GM23338 (cell line): Measurements from ENCODE around the gene IZUMO1R. TPM values are rescaled to one million over a fixed set of nuclear protein-coding genes. Genes with fewer than 3 reads are reported as not detected.

Experiments used
- ATAC-seq: fragments of 200-7000 bp; cut with Tn5 transposase; 3 replicates; pipeline ENCODE4 v1.9.1; 2020
- DNase-seq: peaks from one replicate; pipeline ENCODE4 v3.0.0-alpha.2; 2015; ENCODE audit warnings: low spot score
- H2AFZ ChIP-seq: fragments of 200-600 bp; sonication (generic); 2 replicates; pipeline ENCODE4 v1.8.0; 2016; ENCODE audit warnings: antibody characterized with exemption, mild to moderate bottlenecking, moderate library complexity
- H3F3A ChIP-seq: fragments of 200-600 bp; sonication (generic); replicated peaks from 2 replicates; pipeline ENCODE4 v1.8.0; 2017; ENCODE audit warnings: antibody characterized with exemption, mixed run types, low read depth
- H3K27ac ChIP-seq: fragments of 200-600 bp; sonication (generic); 2 replicates; pipeline ENCODE4 v1.6.1; 2016; ENCODE audit warnings: low read depth
- H3K27me3 ChIP-seq: fragments of 200-600 bp; sonication (generic); 2 replicates; pipeline ENCODE4 v1.8.0; 2016; ENCODE audit warnings: mild to moderate bottlenecking, mixed run types, moderate library complexity; ENCODE audit not compliant: insufficient read depth
- H3K36me3 ChIP-seq: fragments of 200-600 bp; sonication (generic); 2 replicates; pipeline ENCODE4 v1.8.0; 2016; ENCODE audit warnings: mild to moderate bottlenecking; ENCODE audit not compliant: insufficient read depth
- H3K4me1 ChIP-seq: fragments of 200-600 bp; sonication (generic); 2 replicates; pipeline ENCODE4 v1.8.0; 2016; ENCODE audit warnings: mild to moderate bottlenecking, moderate library complexity; ENCODE audit not compliant: insufficient read depth
- H3K4me2 ChIP-seq: fragments of 200-600 bp; sonication (generic); 2 replicates; pipeline ENCODE4 v1.7.1; 2017; ENCODE audit warnings: mixed run types
- H3K4me3 ChIP-seq: fragments of 200-600 bp; sonication (generic); 2 replicates; pipeline ENCODE4 v1.6.1; 2016; ENCODE audit warnings: mixed run types
- H3K79me2 ChIP-seq: fragments of 200-600 bp; sonication (generic); replicated peaks from 2 replicates; pipeline ENCODE4 v1.8.0; 2017; ENCODE audit warnings: mild to moderate bottlenecking; ENCODE audit not compliant: insufficient read depth
- H3K9me2 ChIP-seq: fragments of 200-600 bp; sonication (generic); 2 replicates; pipeline ENCODE4 v1.8.0; 2017; ENCODE audit not compliant: insufficient read depth
- H4K20me1 ChIP-seq: fragments of 200-600 bp; sonication (generic); replicated peaks from 2 replicates; pipeline ENCODE4 v1.8.0; 2017; ENCODE audit warnings: mild to moderate bottlenecking; ENCODE audit not compliant: insufficient read depth
- H3K27ac Mint-ChIP-seq: 2 replicates; pipeline ENCODE4 v1.8.0; 2020; ENCODE audit warnings: inconsistent platforms, mild to moderate bottlenecking, moderate library complexity, mixed read lengths
- H3K27me3 Mint-ChIP-seq: 3 replicates; pipeline ENCODE4 v1.8.0; 2022; ENCODE audit warnings: low read depth, mild to moderate bottlenecking, moderate library complexity, mixed read lengths, inconsistent platforms; ENCODE audit not compliant: insufficient read depth, poor library complexity
- H3K36me3 Mint-ChIP-seq: 3 replicates; pipeline ENCODE4 v1.8.0; 2021; ENCODE audit warnings: low read depth, mild to moderate bottlenecking, inconsistent platforms, moderate library complexity, mixed read lengths
- H3K4me1 Mint-ChIP-seq: 3 replicates; pipeline ENCODE4 v1.8.0; 2020; ENCODE audit warnings: mild to moderate bottlenecking, inconsistent platforms, mixed read lengths
- H3K4me3 Mint-ChIP-seq: 3 replicates; pipeline ENCODE4 v1.8.0; 2021; ENCODE audit warnings: moderate library complexity, mild to moderate bottlenecking, inconsistent platforms, mixed read lengths
- H3K9me3 Mint-ChIP-seq: 3 replicates; pipeline ENCODE4 v1.8.0; 2020; ENCODE audit warnings: moderate library complexity, mild to moderate bottlenecking, inconsistent platforms, mixed read lengths
- CREB1 ChIP-seq: fragments of 250-450 bp; sonication (Bioruptor Pico); IDR thresholded peaks from 2 replicates; pipeline ENCODE4 v1.5.0; 2020; ENCODE audit warnings: low read depth, mild to moderate bottlenecking, moderate library complexity
- EZH2 ChIP-seq: fragments of 200-600 bp; sonication (generic); IDR thresholded peaks from one replicate; pipeline ENCODE4 v1.8.0; 2017; ENCODE audit warnings: antibody characterized with exemption, mild to moderate bottlenecking, low read depth; ENCODE audit not compliant: unreplicated experiment
- EZH2phosphoT487 ChIP-seq: fragments of 200-600 bp; sonication (generic); IDR thresholded peaks from one replicate; pipeline ENCODE4 v1.8.1; 2018; ENCODE audit warnings: antibody characterized with exemption; ENCODE audit not compliant: unreplicated experiment
- JUNB ChIP-seq: IDR thresholded peaks from one replicate; pipeline ENCODE4 v1.6.1; 2016; ENCODE audit warnings: antibody characterized with exemption; ENCODE audit not compliant: unreplicated experiment
- NANOG ChIP-seq: IDR thresholded peaks from 2 replicates; pipeline ENCODE4 v1.6.1; 2016; ENCODE audit warnings: antibody characterized with exemption, borderline replicate concordance
- POLR2AphosphoS5 ChIP-seq: IDR thresholded peaks from 2 replicates; pipeline ENCODE4 v1.6.1; 2016; ENCODE audit warnings: antibody characterized with exemption, low read depth
- REST ChIP-seq: IDR thresholded peaks from one replicate; pipeline ENCODE4 v1.6.1; 2018; ENCODE audit warnings: antibody characterized with exemption; ENCODE audit not compliant: unreplicated experiment
- STAT1 ChIP-seq: IDR thresholded peaks from one replicate; pipeline ENCODE4 v1.6.1; 2016; ENCODE audit warnings: antibody characterized with exemption; ENCODE audit not compliant: unreplicated experiment
- ZNF114 ChIP-seq: fragments of 250-450 bp; sonication (Bioruptor Pico); IDR thresholded peaks from 2 replicates; pipeline ENCODE4 v1.5.0; 2020; ENCODE audit warnings: mild to moderate bottlenecking, moderate library complexity
- ZNF331 ChIP-seq: fragments of 250-450 bp; sonication (Bioruptor Pico); IDR thresholded peaks from 2 replicates; pipeline ENCODE4 v1.5.0; 2020; ENCODE audit warnings: low read depth, mild to moderate bottlenecking, moderate library complexity
- ZNF462 ChIP-seq: fragments of 250-450 bp; sonication (Bioruptor Pico); IDR thresholded peaks from 2 replicates; pipeline ENCODE4 v1.5.0; 2020; ENCODE audit warnings: mild to moderate bottlenecking, moderate library complexity
- polyA plus RNA-seq: library from polyadenylated mRNA; unstranded; fragments of >200 nt; fragmentation: Nextera tagmentation; extraction: Ambion mirVana; gene quantifications from 2 replicates; pipeline ENCODE4 v1.2.1, GENCODE V29; 2016
- total RNA-seq: library from RNA; depleted of rRNA; stranded (reverse); fragments of >200 nt; shearing (Covaris generic); gene quantifications from 2 replicates; pipeline ENCODE4 v1.2.3, GENCODE V29; 2014
- TF ChIP-seq, protein P1 (sequence below), 2 experiments: fragments of 200-600 bp in 1 of 2; sonication (generic) in 1 of 2; conservative IDR thresholded peaks; 2 replicates each; pipeline versions ENCODE4 v1.5.1 to v1.6.1; 2016 to 2017; ENCODE audit warnings: antibody characterized with exemption in 2 of 2, low read depth in 2 of 2, mild to moderate bottlenecking in 2 of 2, moderate library complexity in 1 of 2
- TF ChIP-seq, protein P2 (sequence below): IDR thresholded peaks from 2 replicates; pipeline ENCODE4 v1.6.1; 2016; ENCODE audit warnings: antibody characterized with exemption

The IZUMO1R gene
- total and polyA plus RNA-seq, 2 experiments from 2014 or later = not detected

- no peaks in the 10 kb centered on the region for H3F3A ChIP-seq
- TF ChIP-seq ZNF114 (no peak), ZNF331 (CRISPR knock-in tag) (no peak), EZH2 (no peak), STAT1 (no peak), POLR2AphosphoS5 (no peak), CREB1 (CRISPR knock-in tag) (no peak), ZNF462 (CRISPR knock-in tag) (no peak), NANOG (no peak), REST (no peak), EZH2phosphoT487 (no peak), JUNB (no peak)
- TF ChIP-seq, protein P1, sequence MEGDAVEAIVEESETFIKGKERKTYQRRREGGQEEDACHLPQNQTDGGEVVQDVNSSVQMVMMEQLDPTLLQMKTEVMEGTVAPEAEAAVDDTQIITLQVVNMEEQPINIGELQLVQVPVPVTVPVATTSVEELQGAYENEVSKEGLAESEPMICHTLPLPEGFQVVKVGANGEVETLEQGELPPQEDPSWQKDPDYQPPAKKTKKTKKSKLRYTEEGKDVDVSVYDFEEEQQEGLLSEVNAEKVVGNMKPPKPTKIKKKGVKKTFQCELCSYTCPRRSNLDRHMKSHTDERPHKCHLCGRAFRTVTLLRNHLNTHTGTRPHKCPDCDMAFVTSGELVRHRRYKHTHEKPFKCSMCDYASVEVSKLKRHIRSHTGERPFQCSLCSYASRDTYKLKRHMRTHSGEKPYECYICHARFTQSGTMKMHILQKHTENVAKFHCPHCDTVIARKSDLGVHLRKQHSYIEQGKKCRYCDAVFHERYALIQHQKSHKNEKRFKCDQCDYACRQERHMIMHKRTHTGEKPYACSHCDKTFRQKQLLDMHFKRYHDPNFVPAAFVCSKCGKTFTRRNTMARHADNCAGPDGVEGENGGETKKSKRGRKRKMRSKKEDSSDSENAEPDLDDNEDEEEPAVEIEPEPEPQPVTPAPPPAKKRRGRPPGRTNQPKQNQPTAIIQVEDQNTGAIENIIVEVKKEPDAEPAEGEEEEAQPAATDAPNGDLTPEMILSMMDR (conservative IDR thresholded peaks at IDR 0.05; ENCODE audit: low read depth in 2 of 2) = no peak
- TF ChIP-seq, protein P2, sequence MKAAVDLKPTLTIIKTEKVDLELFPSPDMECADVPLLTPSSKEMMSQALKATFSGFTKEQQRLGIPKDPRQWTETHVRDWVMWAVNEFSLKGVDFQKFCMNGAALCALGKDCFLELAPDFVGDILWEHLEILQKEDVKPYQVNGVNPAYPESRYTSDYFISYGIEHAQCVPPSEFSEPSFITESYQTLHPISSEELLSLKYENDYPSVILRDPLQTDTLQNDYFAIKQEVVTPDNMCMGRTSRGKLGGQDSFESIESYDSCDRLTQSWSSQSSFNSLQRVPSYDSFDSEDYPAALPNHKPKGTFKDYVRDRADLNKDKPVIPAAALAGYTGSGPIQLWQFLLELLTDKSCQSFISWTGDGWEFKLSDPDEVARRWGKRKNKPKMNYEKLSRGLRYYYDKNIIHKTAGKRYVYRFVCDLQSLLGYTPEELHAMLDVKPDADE = no peak
- H3K4me1 Mint-ChIP-seq = no peaks in the 10 kb centered on the region
- H3K36me3 Mint-ChIP-seq = no peaks in the 10 kb centered on the region
- no peak for DNase-seq
- no peaks in the 10 kb centered on the region for H4K20me1 ChIP-seq
- no peak overlapping the region for H3K27ac Mint-ChIP-seq
- H3K27me3 Mint-ChIP-seq = peaks cover 5% of the 10 kb centered on the region
- H3K36me3 ChIP-seq = no peaks in the 10 kb centered on the region
- H3K9me2 ChIP-seq = no peaks in the 10 kb centered on the region; the same call in 1 of the 2 replicates
- no peaks in the 10 kb centered on the region for H3K4me1 ChIP-seq
- H3K9me3 Mint-ChIP-seq = no peaks in the 10 kb centered on the region
- H3K27ac ChIP-seq = no peak overlapping the region
- H2AFZ ChIP-seq = no peak overlapping the region
- ATAC-seq = no peak
- no peaks in the 10 kb centered on the region for H3K27me3 ChIP-seq
- H3K4me3 Mint-ChIP-seq = no peak overlapping the region
- no peak overlapping the region for H3K4me2 ChIP-seq
- no peaks in the 10 kb centered on the region for H3K79me2 ChIP-seq
- no peak overlapping the region for H3K4me3 ChIP-seq
Observed at GRCh38 chr11:94315664-94316063, 11.3 kb downstream of the IZUMO1R start.
